Fibroblast of skin of right biceps (primary cell): ENCODE measurements around the gene ZNF256.

Experiments
- DNase-seq: peaks from one replicate; pipeline ENCODE4 v3.0.0-alpha.2; 2013

Gene ZNF256

GRCh38 chr19:57947419-57948134 is at the start of gene ZNF256:
TSS of gene ZNF256 (minus strand) at chr19:57947706. CDS start at chr19:57947474, 232 bp downstream.
- peak; percentile 95 for DNase-seq

GRCh38 chr19:57992841-57993240 is 45.3 kb upstream of the ZNF256 start:
- DNase-seq = no peak

GRCh38 chr19:57978586-57979289 is 31.2 kb upstream of the ZNF256 start:
- peak; percentile 6 for DNase-seq

GRCh38 chr19:57974434-57974833 is 26.9 kb upstream of the ZNF256 start, which contains the start of gene C19orf18:
TSS of gene C19orf18 (minus strand) at chr19:57974534. CDS start at chr19:57974432, 102 bp downstream.
- no peak for DNase-seq

GRCh38 chr19:57964761-57965160 is 17.3 kb upstream of the ZNF256 start:
- DNase-seq = no peak

- no peak for DNase-seq
Measured at GRCh38 chr19:57961785-57962184, 14.3 kb upstream of the ZNF256 start.

- no peak for DNase-seq
Measured at GRCh38 chr19:57954996-57955395, 7.5 kb upstream of the ZNF256 start.

GRCh38 chr19:57949702-57950101 is 2.2 kb upstream of the ZNF256 start:
- no peak for DNase-seq

- no peak for DNase-seq
Measured at GRCh38 chr19:57949296-57949695, 1.8 kb upstream of the ZNF256 start.

GRCh38 chr19:57947088-57947418 is 453 bp downstream of the ZNF256 start:
- no peak for DNase-seq

- DNase-seq = no peak
Measured at GRCh38 chr19:57946316-57946715, 1.2 kb downstream of the ZNF256 start.

GRCh38 chr19:57941593-57941992 is 5.9 kb downstream of the ZNF256 start:
- no peak for DNase-seq

GRCh38 chr19:57935731-57936130 is 11.8 kb downstream of the ZNF256 start:
- DNase-seq = no peak

GRCh38 chr19:57934820-57935665 is 12.5 kb downstream of the ZNF256 start, which contains the start of gene ZNF418:
TSS of gene ZNF418 (minus strand) at chr19:57935402. CDS start at chr19:57933822, 1,580 bp downstream.
- peak; percentile 88 for DNase-seq

- DNase-seq = no peak
Measured at GRCh38 chr19:57927587-57927986, 19.9 kb downstream of the ZNF256 start.

GRCh38 chr19:57916168-57916995 is 31.1 kb downstream of the ZNF256 start, which contains the start of gene ZNF417:
TSS of gene ZNF417 (minus strand) at chr19:57916592. CDS start at chr19:57916411, 181 bp downstream.
- DNase-seq = peak; percentile 97

GRCh38 chr19:57914531-57914930 is 33.0 kb downstream of the ZNF256 start:
- no peak for DNase-seq

- no peak for DNase-seq
Measured at GRCh38 chr19:57907394-57907793, 40.1 kb downstream of the ZNF256 start.

GRCh38 chr19:57905258-57905657 is 42.2 kb downstream of the ZNF256 start:
- no peak for DNase-seq

GRCh38 chr19:57903618-57904184 is 43.8 kb downstream of the ZNF256 start:
- DNase-seq = no peak

GRCh38 chr19:57900311-57900710 is 47.2 kb downstream of the ZNF256 start:
- DNase-seq = no peak
